GM21786 (cell line): Measurements from ENCODE around the gene CDH4.

ENCODE experiments used
- ATAC-seq: cut with Tn5 transposase; IDR thresholded peaks from one replicate; pipeline ENCODE4 v1.9.1; 2021; ENCODE audit not compliant: unreplicated experiment

Gene CDH4

GRCh38 chr20:61790116-61790827 is 538.2 kb downstream of the CDH4 start:
- no peak for ATAC-seq

- ATAC-seq: no peak
These were observed 539.9 kb downstream of the CDH4 start for GRCh38 chr20:61791995-61792394.

- ATAC-seq: no peak
These were observed 543.9 kb downstream of the CDH4 start for GRCh38 chr20:61795669-61796630.

- ATAC-seq: no peak
These were observed 544.7 kb downstream of the CDH4 start for GRCh38 chr20:61796738-61797137.

- no peak for ATAC-seq
These were observed 545.1 kb downstream of the CDH4 start for GRCh38 chr20:61797200-61797599.

GRCh38 chr20:61797971-61798411 is 545.9 kb downstream of the CDH4 start:
- ATAC-seq: no peak

- ATAC-seq: no peak
These were observed 546.6 kb downstream of the CDH4 start for GRCh38 chr20:61798632-61799031.

- no peak for ATAC-seq
These were observed 547.4 kb downstream of the CDH4 start for GRCh38 chr20:61799394-61799923.

- no peak for ATAC-seq
These were observed 547.9 kb downstream of the CDH4 start for GRCh38 chr20:61799928-61800327.

- no peak for ATAC-seq
These were observed 548.5 kb downstream of the CDH4 start for GRCh38 chr20:61800359-61801064.

GRCh38 chr20:61801065-61801360 is 549.0 kb downstream of the CDH4 start:
- ATAC-seq: no peak

GRCh38 chr20:61801428-61801827 is 549.4 kb downstream of the CDH4 start:
- no peak for ATAC-seq

- no peak for ATAC-seq
These were observed 549.9 kb downstream of the CDH4 start for GRCh38 chr20:61801857-61802442.

GRCh38 chr20:61802721-61803311 is 550.8 kb downstream of the CDH4 start:
- ATAC-seq: no peak

GRCh38 chr20:61803416-61803914 is 551.4 kb downstream of the CDH4 start:
- no peak for ATAC-seq

GRCh38 chr20:61803915-61804751 is 552.1 kb downstream of the CDH4 start:
- ATAC-seq: no peak

- ATAC-seq: no peak
These were observed 552.8 kb downstream of the CDH4 start for GRCh38 chr20:61804752-61805295.

GRCh38 chr20:61805365-61805764 is 553.3 kb downstream of the CDH4 start:
- no peak for ATAC-seq

- ATAC-seq: no peak
These were observed 553.7 kb downstream of the CDH4 start for GRCh38 chr20:61805781-61806180.
